K562 (cell line): Measurements from ENCODE around the gene IL5. TPM values are rescaled to one million over a fixed set of nuclear protein-coding genes. Genes with fewer than 3 reads are reported as not detected.
A peak's percentile ranks its signal among the peaks of the same experiment; 100 is the strongest.

Experiments
- ATF4 ChIP-seq: fragments of 450-650 bp; formaldehyde crosslinking; IDR thresholded peaks from 2 replicates; pipeline ENCODE4 v1.4.0; 2022; ENCODE audit warnings: mild to moderate bottlenecking, moderate library complexity
- CBX5 ChIP-seq: IDR thresholded peaks from 2 replicates; pipeline ENCODE4 v1.6.1; 2014; ENCODE audit warnings: low read depth, borderline replicate concordance
- E2F3 ChIP-seq: fragments of 250-450 bp; sonication (Bioruptor Pico); IDR thresholded peaks from 2 replicates; pipeline ENCODE4 v1.4.0; 2020; ENCODE audit warnings: mild to moderate bottlenecking
- E2F8 ChIP-seq: fragments of 450-650 bp; IDR thresholded peaks from 2 replicates; pipeline ENCODE4 v1.7.1; 2018; ENCODE audit warnings: mild to moderate bottlenecking, low read depth; ENCODE audit not compliant: partially characterized antibody
- EP300 ChIP-seq: IDR thresholded peaks from 2 replicates; pipeline ENCODE4 v1.6.1; 2012; ENCODE audit warnings: low read length, improper control_type of control experiment
- KLF16 ChIP-seq: IDR thresholded peaks from 2 replicates; pipeline ENCODE4 v1.6.1; 2016; ENCODE audit warnings: antibody characterized with exemption
- L3MBTL2 ChIP-seq: fragments of 450-650 bp; IDR thresholded peaks from 2 replicates; pipeline ENCODE4 v1.6.1; 2016; ENCODE audit warnings: mild to moderate bottlenecking, moderate library complexity
- MNT ChIP-seq, 2 experiments: fragments of 450-650 bp; conservative IDR thresholded peaks; 2 replicates each; pipeline ENCODE4 v1.6.1; 2017; ENCODE audit warnings: mild to moderate bottlenecking in 2 of 2, moderate library complexity in 2 of 2
- PHB2 ChIP-seq: fragments of 450-650 bp; IDR thresholded peaks from 2 replicates; pipeline ENCODE4 v1.6.1; 2017; ENCODE audit warnings: low read depth
- PKNOX1 ChIP-seq: fragments of 450-650 bp; IDR thresholded peaks from 2 replicates; pipeline ENCODE4 v1.6.1; 2016
- RB1 ChIP-seq: fragments of 450-650 bp; IDR thresholded peaks from 2 replicates; pipeline ENCODE4 v1.6.1; 2017; ENCODE audit warnings: low read depth, mild to moderate bottlenecking
- RFX5 ChIP-seq: IDR thresholded peaks from 2 replicates; pipeline ENCODE4 v1.6.1; 2011; ENCODE audit warnings: low read depth, mild to moderate bottlenecking, improper control_type of control experiment, low read length
- SIN3B ChIP-seq: fragments of 450-650 bp; IDR thresholded peaks from 2 replicates; pipeline ENCODE4 v1.6.1; 2017; ENCODE audit warnings: low read depth, mild to moderate bottlenecking, moderate library complexity
- SRSF1 ChIP-seq: fragments of 200-400 bp; formaldehyde crosslinking; IDR thresholded peaks from 2 replicates; pipeline ENCODE4 v1.6.1; 2017; ENCODE audit warnings: mild to moderate bottlenecking, low read depth, low read length, moderate library complexity
- STAG1 ChIP-seq: sonication (generic); formaldehyde crosslinking; IDR thresholded peaks from 2 replicates; pipeline ENCODE4 v1.5.0; 2020; ENCODE audit warnings: missing genetic modification reagents, borderline replicate concordance
- TOE1 ChIP-seq, 2 experiments: fragments of 450-650 bp in 1 of 2; sonication (generic) in 1 of 2; formaldehyde crosslinking in 1 of 2; IDR thresholded peaks; 2 replicates each; pipeline versions ENCODE4 v1.7.1 to v1.8.0; 2016 to 2022; ENCODE audit warnings: borderline replicate concordance in 2 of 2, mild to moderate bottlenecking in 2 of 2, antibody characterized with exemption in 1 of 2, inconsistent platforms in 1 of 2, low read depth in 1 of 2, missing genetic modification reagents in 1 of 2, moderate library complexity in 1 of 2
- WHSC1 ChIP-seq: IDR thresholded peaks from one replicate; pipeline ENCODE4 v1.6.1; 2012; ENCODE audit warnings: low read length, control low read depth, inconsistent platforms
- ZNF655 ChIP-seq: fragments of 250-450 bp; sonication (Bioruptor Pico); IDR thresholded peaks from 2 replicates; pipeline ENCODE4 v1.5.0; 2021
- ZNF76 ChIP-seq: fragments of 250-450 bp; sonication (Bioruptor Pico); IDR thresholded peaks from 2 replicates; pipeline ENCODE4 v1.4.0; 2020; ENCODE audit warnings: mild to moderate bottlenecking, moderate library complexity, borderline replicate concordance
- ZNF766 ChIP-seq: fragments of 200-800 bp; sonication (Bioruptor generic); conservative IDR thresholded peaks from 2 replicates; pipeline ENCODE4 v1.6.1; 2016; ENCODE audit warnings: missing genetic modification characterization, missing compliant biosample characterization
- polyA plus RNA-seq, 8 experiments: library from polyadenylated mRNA; depleted of rRNA in 4 of 8; stranded (reverse) in 5 of 8; unstranded in 3 of 8; fragments of >200 nt; fragmentation: Nextera tagmentation in 2 of 8; fragmentation: Illumina TruSeq in 1 of 8; extraction: Ambion mirVana in 2 of 8; extraction: Trizol in 1 of 8; gene quantifications; 2 replicates each; pipeline versions ENCODE4 v1.2.1 to v1.2.3, GENCODE V29; 2011 to 2014; ENCODE audit warnings: inconsistent platforms in 1 of 8, missing spikeins in 1 of 8
- total RNA-seq, 7 experiments: library from RNA; depleted of rRNA in 6 of 7; stranded (reverse); fragments of >200 nt in 6 of 7; fragmentation: Illumina TruSeq in 2 of 7; extraction: Trizol in 2 of 7; gene quantifications; 2 replicates each; pipeline versions ENCODE4 v1.2.1 to v1.2.3, GENCODE V29; 2011 to 2021; ENCODE audit warnings: low replicate concordance in 1 of 7

The IL5 gene
- total and polyA plus RNA-seq, 9 of the 15 experiments (the other 6 are each of a cell fraction or from before 2014, with no cell fraction given) = 0.44 TPM; not detected in 8

GRCh38 chr5:132500931-132501628, 42.2 kb downstream of the IL5 start (continued):
- peak; percentile 93 for TF ChIP-seq STAG1
- peak; percentile 42; the same call in 1 of the 2 replicates for TF ChIP-seq ATF4 (CRISPR knock-in tag)
- TF ChIP-seq RB1 = 0 out of 2 replicates have a peak, but pooled peaks have one; percentile 40
- TF ChIP-seq E2F3 (CRISPR knock-in tag) = peak; percentile 27; the same call in 1 of the 2 replicates
- 0 out of 2 replicates have a peak, but pooled peaks have one; percentile 19 for TF ChIP-seq L3MBTL2
- TF ChIP-seq MNT (conservative IDR thresholded peaks at IDR 0.05) = no peak
- no peak for TF ChIP-seq SRSF1
- TF ChIP-seq TOE1 (IDR thresholded peaks at IDR 0.05; ENCODE audit: borderline replicate concordance) = peak; percentile 44; the same call in 1 of the 2 replicates
- TF ChIP-seq TOE1 (CRISPR knock-in tag; IDR thresholded peaks at IDR 0.05; ENCODE audit: borderline replicate concordance, low read depth) = no peak
- peak; percentile 26; the same call in 1 of the 2 replicates for TF ChIP-seq EP300
- TF ChIP-seq CBX5 = 0 out of 2 replicates have a peak, but pooled peaks have one; percentile 53
- TF ChIP-seq KLF16 = peak; percentile 35; the same call in 1 of the 2 replicates
- no peak for TF ChIP-seq PHB2
- no peak for TF ChIP-seq SIN3B
- no peak for TF ChIP-seq RFX5
- TF ChIP-seq E2F8 = peak; percentile 24
- TF ChIP-seq ZNF655 (CRISPR knock-in tag) = no peak
- TF ChIP-seq ZNF766 (CRISPR knock-in tag) = no peak
- peak; percentile 44; the same call in 1 of the 2 replicates for TF ChIP-seq ZNF76 (CRISPR knock-in tag)
- 0 out of 2 replicates have a peak, but pooled peaks have one; percentile 11 for TF ChIP-seq PKNOX1
- TF ChIP-seq WHSC1 = no peak
